Measurements from ENCODE around the gene ANKRD11.
A peak's percentile ranks its signal among the peaks of the same experiment; 100 is the strongest.
"Not testable (repeated sequence)": the region's sequence is repeated elsewhere in the genome, so short reads cannot be mapped to it uniquely, and the experiment has no call there.

The ANKRD11 gene

DNA sequence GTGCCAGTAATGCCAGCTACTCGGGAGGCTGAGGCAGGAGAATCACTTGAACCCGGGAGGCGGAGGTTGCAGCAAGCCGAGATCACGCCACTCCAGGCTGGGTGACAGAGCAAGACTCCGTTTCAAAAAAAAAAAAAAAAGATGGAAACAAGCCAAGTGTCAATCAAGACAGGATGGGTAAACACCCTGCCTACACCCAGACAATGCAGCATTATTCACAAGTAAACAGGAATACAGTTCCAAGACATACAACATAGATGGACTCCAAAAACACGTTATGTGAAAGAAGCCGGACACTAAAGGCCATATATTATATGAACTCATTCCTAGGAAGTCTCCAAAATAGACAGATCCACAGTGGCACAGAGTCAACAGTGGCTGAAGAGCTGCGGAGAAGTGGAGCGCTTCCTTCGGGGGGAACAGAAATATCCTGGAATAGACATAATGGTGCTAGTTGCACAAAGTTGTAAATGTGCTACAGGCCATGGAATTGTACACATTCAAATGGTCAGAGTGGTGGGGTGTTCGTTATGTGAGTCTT, 33.9 kb downstream of the ANKRD11 start:
- no peak overlapping the region for H3K4me2 ChIP-seq (ENCODE audit: low read length)

GRCh38 chr16:89455692-89456091, 34.7 kb downstream of the ANKRD11 start:
- no peak overlapping the region for H3K56ac ChIP-seq (ENCODE audit: low read length)
- no peak overlapping the region for H3K23ac ChIP-seq (ENCODE audit: low read length)
- H4K5ac ChIP-seq (ENCODE audit: low read length): no peak overlapping the region
- H3K27me3 ChIP-seq (ENCODE audit: insufficient read depth, low read length, poor library complexity): no peaks in the 10 kb centered on the region
- no peak overlapping the region for H3K18ac ChIP-seq (ENCODE audit: low read length)
- H3K79me2 ChIP-seq (ENCODE audit: control insufficient read depth, insufficient read depth, low read length): peaks cover 86% of the 10 kb centered on the region
- no peak overlapping the region for H3K4me3 ChIP-seq (ENCODE audit: low read length)
- no peaks in the 10 kb centered on the region for H3K4me1 ChIP-seq (ENCODE audit: control insufficient read depth, low read depth, low read length)
- no peaks in the 10 kb centered on the region for H3K36me3 ChIP-seq (ENCODE audit: control insufficient read depth, insufficient read depth, low read length)
- no peak overlapping the region for H3K9ac ChIP-seq (ENCODE audit: low read length)
- H3K27ac ChIP-seq (ENCODE audit: low read depth, low read length): no peak overlapping the region
- no peak overlapping the region for H2BK5ac ChIP-seq (ENCODE audit: low read length)
- DNase-seq: no peak
- peaks cover 20% of the 10 kb centered on the region for H3K79me1 ChIP-seq (ENCODE audit: low read length)
- no CpG with 5 or more reads among the region's 2 CpGs for WGBS (ENCODE audit: extremely low coverage, insufficient coverage, low lambda C conversion rate)
- no peak overlapping the region for H4K8ac ChIP-seq (ENCODE audit: low read depth, low read length)
- H2BK120ac ChIP-seq (ENCODE audit: low read depth, low read length): no peak overlapping the region
- H2AK5ac ChIP-seq (ENCODE audit: low read length): no peak overlapping the region
- no peak overlapping the region for H2BK15ac ChIP-seq (replicated peaks; ENCODE audit: low read depth)
- H3K4me2 ChIP-seq (ENCODE audit: low read length): no peak overlapping the region
- no peak overlapping the region for H3K4ac ChIP-seq (ENCODE audit: low read depth, low read length)

More for the DNA sequence above, 33.9 kb downstream of the ANKRD11 start:
- DNase-seq: no peak
- Histone ChIP-seq H3K4me3 (ENCODE audit: low read length) (no peak overlapping the region), H3K27ac (ENCODE audit: low read depth, low read length) (no peak overlapping the region), H3K23ac (ENCODE audit: low read length) (no peak overlapping the region), H3K79me2 (ENCODE audit: control insufficient read depth, insufficient read depth, low read length) (peaks cover 86% of the 10 kb centered on the region), H3K4me1 (ENCODE audit: control insufficient read depth, low read depth, low read length) (no peaks in the 10 kb centered on the region), H2BK120ac (ENCODE audit: low read depth, low read length) (no peak overlapping the region), H3K18ac (ENCODE audit: low read length) (no peak overlapping the region), H3K79me1 (ENCODE audit: low read length) (peaks cover 20% of the 10 kb centered on the region), H3K4ac (ENCODE audit: low read depth, low read length) (no peak overlapping the region), H3K56ac (ENCODE audit: low read length) (no peak overlapping the region), H2BK15ac (replicated peaks; ENCODE audit: low read depth) (no peak overlapping the region), H4K5ac (ENCODE audit: low read length) (no peak overlapping the region), H2BK5ac (ENCODE audit: low read length) (no peak overlapping the region), H3K9ac (ENCODE audit: low read length) (no peak overlapping the region), H3K27me3 (ENCODE audit: insufficient read depth, low read length, poor library complexity) (no peaks in the 10 kb centered on the region), H2AK5ac (ENCODE audit: low read length) (no peak overlapping the region), H4K8ac (ENCODE audit: low read depth, low read length) (no peak overlapping the region), H3K36me3 (ENCODE audit: control insufficient read depth, insufficient read depth, low read length) (no peaks in the 10 kb centered on the region)
- WGBS (ENCODE audit: extremely low coverage, insufficient coverage, low lambda C conversion rate): no CpG with 5 or more reads among the region's 12 CpGs

- H3K56ac ChIP-seq (ENCODE audit: low read length): no peak overlapping the region
- no peak overlapping the region for H2BK120ac ChIP-seq (ENCODE audit: low read depth, low read length)
- no peak overlapping the region for H3K4ac ChIP-seq (ENCODE audit: low read depth, low read length)
- no peak overlapping the region for H3K4me2 ChIP-seq (ENCODE audit: low read length)
- WGBS (ENCODE audit: extremely low coverage, insufficient coverage, low lambda C conversion rate): no CpG with 5 or more reads among the region's 2 CpGs
- H3K36me3 ChIP-seq (ENCODE audit: control insufficient read depth, insufficient read depth, low read length): no peaks in the 10 kb centered on the region
- no peak overlapping the region for H2AK5ac ChIP-seq (ENCODE audit: low read length)
- H4K8ac ChIP-seq (ENCODE audit: low read depth, low read length): no peak overlapping the region
- H3K18ac ChIP-seq (ENCODE audit: low read length): no peak overlapping the region
- DNase-seq: no peak
- no peak overlapping the region for H4K5ac ChIP-seq (ENCODE audit: low read length)
- peaks cover 22% of the 10 kb centered on the region for H3K79me1 ChIP-seq (ENCODE audit: low read length)
- no peak overlapping the region for H3K27ac ChIP-seq (ENCODE audit: low read depth, low read length)
- H3K27me3 ChIP-seq (ENCODE audit: insufficient read depth, low read length, poor library complexity): no peaks in the 10 kb centered on the region
- H3K9ac ChIP-seq (ENCODE audit: low read length): no peak overlapping the region
- peaks cover 86% of the 10 kb centered on the region for H3K79me2 ChIP-seq (ENCODE audit: control insufficient read depth, insufficient read depth, low read length)
- no peak overlapping the region for H2BK15ac ChIP-seq (replicated peaks; ENCODE audit: low read depth)
- peaks cover 2% of the 10 kb centered on the region for H3K4me1 ChIP-seq (ENCODE audit: control insufficient read depth, low read depth, low read length)
- no peak overlapping the region for H3K4me3 ChIP-seq (ENCODE audit: low read length)
- H3K23ac ChIP-seq (ENCODE audit: low read length): no peak overlapping the region
- no peak overlapping the region for H2BK5ac ChIP-seq (ENCODE audit: low read length)
Measured at GRCh38 chr16:89455178-89455577, 35.2 kb downstream of the ANKRD11 start.

GRCh38 chr16:89454378-89455125, 35.8 kb downstream of the ANKRD11 start:
- not testable (repeated sequence) for H2BK120ac ChIP-seq (ENCODE audit: low read depth, low read length); H4K8ac ChIP-seq (ENCODE audit: low read depth, low read length); H3K56ac ChIP-seq (ENCODE audit: low read length); H3K27me3 ChIP-seq (ENCODE audit: insufficient read depth, low read length, poor library complexity); H2BK5ac ChIP-seq (ENCODE audit: low read length); H3K27ac ChIP-seq (ENCODE audit: low read depth, low read length); H3K36me3 ChIP-seq (ENCODE audit: control insufficient read depth, insufficient read depth, low read length); H3K4me1 ChIP-seq (ENCODE audit: control insufficient read depth, low read depth, low read length); H3K4ac ChIP-seq (ENCODE audit: low read depth, low read length); H2BK15ac ChIP-seq (replicated peaks; ENCODE audit: low read depth); H4K5ac ChIP-seq (ENCODE audit: low read length); H3K23ac ChIP-seq (ENCODE audit: low read length); DNase-seq; H3K18ac ChIP-seq (ENCODE audit: low read length); H3K4me2 ChIP-seq (ENCODE audit: low read length); H3K9ac ChIP-seq (ENCODE audit: low read length); H2AK5ac ChIP-seq (ENCODE audit: low read length); H3K4me3 ChIP-seq (ENCODE audit: low read length)
- no CpG with 5 or more reads among the region's 3 CpGs for WGBS (ENCODE audit: extremely low coverage, insufficient coverage, low lambda C conversion rate)
- Histone ChIP-seq H3K79me2 (ENCODE audit: control insufficient read depth, insufficient read depth, low read length) (peaks cover 87% of the 10 kb centered on the region), H3K79me1 (ENCODE audit: low read length) (peaks cover 22% of the 10 kb centered on the region)

DNA sequence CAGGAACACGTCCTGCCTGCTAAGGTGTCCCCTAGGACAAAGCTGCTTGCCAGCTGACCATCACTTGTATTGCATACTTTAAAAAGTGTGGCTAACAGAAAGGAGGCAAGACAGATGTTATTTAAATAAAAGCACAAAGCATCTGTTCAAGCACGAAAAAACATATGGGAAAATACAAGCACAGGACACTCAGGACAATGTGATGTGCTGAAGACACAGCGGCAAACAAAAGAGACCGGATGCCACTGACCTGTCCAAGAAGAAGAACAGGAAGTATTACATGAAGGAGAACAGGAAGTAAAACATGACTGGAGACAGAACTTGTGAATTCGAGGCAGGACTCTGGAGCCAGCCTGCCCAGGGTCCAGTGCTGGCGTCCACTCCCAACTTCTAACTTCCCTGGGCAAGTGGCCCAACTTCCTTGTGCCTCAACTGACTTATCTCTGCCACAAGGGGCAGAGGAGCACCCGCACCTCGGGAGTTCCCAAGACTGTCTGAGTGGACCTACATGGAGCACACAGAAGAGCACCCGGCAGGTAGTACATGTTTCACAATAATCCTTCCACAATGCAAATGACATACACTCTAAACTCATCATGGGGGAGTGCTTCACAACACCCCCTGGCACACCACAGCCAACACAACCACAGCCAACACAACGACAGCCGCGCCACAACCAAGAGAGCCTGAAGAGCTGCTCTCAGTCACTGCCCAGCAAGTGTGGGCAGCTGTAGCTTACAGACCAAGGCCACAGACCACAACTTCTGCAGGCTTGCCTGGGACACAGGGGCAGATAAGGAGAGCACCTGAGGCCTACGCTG, 36.6 kb downstream of the ANKRD11 start:
- no peak overlapping the region for H3K4me2 ChIP-seq (ENCODE audit: low read length)
- no peaks in the 10 kb centered on the region for H3K27me3 ChIP-seq (ENCODE audit: insufficient read depth, low read length, poor library complexity)
- H3K27ac ChIP-seq (ENCODE audit: low read depth, low read length): no peak overlapping the region
- no peak overlapping the region for H4K5ac ChIP-seq (ENCODE audit: low read length)
- no CpG with 5 or more reads among the region's 13 CpGs for WGBS (ENCODE audit: extremely low coverage, insufficient coverage, low lambda C conversion rate)
- no peak overlapping the region for H3K4me3 ChIP-seq (ENCODE audit: low read length)
- H3K56ac ChIP-seq (ENCODE audit: low read length): no peak overlapping the region
- peak; percentile 51 for DNase-seq
- no peak overlapping the region for H3K9ac ChIP-seq (ENCODE audit: low read length)
- H3K18ac ChIP-seq (ENCODE audit: low read length): no peak overlapping the region
- peaks cover 86% of the 10 kb centered on the region for H3K79me2 ChIP-seq (ENCODE audit: control insufficient read depth, insufficient read depth, low read length)
- H3K4ac ChIP-seq (ENCODE audit: low read depth, low read length): no peak overlapping the region
- peaks cover 4% of the 10 kb centered on the region for H3K4me1 ChIP-seq (ENCODE audit: control insufficient read depth, low read depth, low read length)
- no peak overlapping the region for H2AK5ac ChIP-seq (ENCODE audit: low read length)
- no peak overlapping the region for H2BK120ac ChIP-seq (ENCODE audit: low read depth, low read length)
- no peaks in the 10 kb centered on the region for H3K36me3 ChIP-seq (ENCODE audit: control insufficient read depth, insufficient read depth, low read length)
- no peak overlapping the region for H2BK15ac ChIP-seq (replicated peaks; ENCODE audit: low read depth)
- no peak overlapping the region for H3K23ac ChIP-seq (ENCODE audit: low read length)
- H3K79me1 ChIP-seq (ENCODE audit: low read length): peaks cover 21% of the 10 kb centered on the region
- H4K8ac ChIP-seq (ENCODE audit: low read depth, low read length): no peak overlapping the region
- H2BK5ac ChIP-seq (ENCODE audit: low read length): no peak overlapping the region
